A172 (cell line): ENCODE results near the gene CYP20A1. TPM values are rescaled to one million over a fixed set of nuclear protein-coding genes. Genes with fewer than 3 reads are reported as not detected.
"Not testable (repeated sequence)": the region's sequence is repeated elsewhere in the genome, so short reads cannot be mapped to it uniquely, and the experiment has no call there.

Experiments
- DNase-seq: peaks from one replicate; pipeline ENCODE4 v3.0.0-alpha.2; 2015; ENCODE audit warnings: low spot score
- total RNA-seq: library from RNA; depleted of rRNA; stranded (reverse); fragments of >200 nt; shearing (Covaris generic); gene quantifications from 2 replicates; pipeline ENCODE4 v1.2.3, GENCODE V29; 2014; rRNA removed

Gene CYP20A1
- total RNA-seq = 20.8 and 23.1 TPM in 2 replicates

- DNase-seq = peak; percentile 90
Measured at GRCh38 chr2:203238704-203239526, at the start of gene CYP20A1. Gene CYP20A1 (plus strand): TSS chr2:203239018. CDS start chr2:203239063, 45 bp downstream.

GRCh38 chr2:203190547-203190946 lies 48.3 kb upstream of the CYP20A1 start:
- not testable (repeated sequence) for DNase-seq

GRCh38 chr2:203191026-203191425 lies 47.8 kb upstream of the CYP20A1 start:
- DNase-seq = not testable (repeated sequence)

GRCh38 chr2:203191961-203192360 lies 46.9 kb upstream of the CYP20A1 start:
- no peak for DNase-seq

GRCh38 chr2:203195331-203196036 lies 43.3 kb upstream of the CYP20A1 start:
- DNase-seq = peak; percentile 23

DNA sequence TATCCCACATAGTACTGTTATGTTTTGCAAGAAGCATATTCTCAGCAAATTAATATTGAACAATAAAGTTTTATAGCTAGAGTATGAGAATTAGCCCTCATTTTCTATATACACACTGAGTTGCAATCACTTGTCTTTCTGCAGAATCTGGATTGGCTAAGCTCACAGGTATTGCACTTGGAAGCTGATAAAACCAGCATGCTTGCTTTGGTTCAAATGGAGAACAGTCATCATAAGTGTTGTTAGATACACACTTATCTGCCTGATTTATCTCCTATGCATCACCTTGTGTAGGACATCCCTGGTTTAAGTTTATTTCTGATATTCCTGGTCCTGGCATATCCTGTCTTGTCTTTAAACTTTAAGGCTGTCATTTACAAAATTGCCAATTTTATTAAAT lies 38.0 kb upstream of the CYP20A1 start:
- DNase-seq = no peak

GRCh38 chr2:203201426-203201825 lies 37.4 kb upstream of the CYP20A1 start:
- no peak for DNase-seq

- DNase-seq = no peak
Measured at GRCh38 chr2:203209538-203209937, 29.3 kb upstream of the CYP20A1 start.

GRCh38 chr2:203225423-203226039 lies 13.3 kb upstream of the CYP20A1 start:
- DNase-seq = peak; percentile 13

- not testable (repeated sequence) for DNase-seq
Measured at GRCh38 chr2:203229674-203230073, 9.1 kb upstream of the CYP20A1 start.

- DNase-seq = no peak
Measured at GRCh38 chr2:203237346-203238238, 1.2 kb upstream of the CYP20A1 start.

DNA sequence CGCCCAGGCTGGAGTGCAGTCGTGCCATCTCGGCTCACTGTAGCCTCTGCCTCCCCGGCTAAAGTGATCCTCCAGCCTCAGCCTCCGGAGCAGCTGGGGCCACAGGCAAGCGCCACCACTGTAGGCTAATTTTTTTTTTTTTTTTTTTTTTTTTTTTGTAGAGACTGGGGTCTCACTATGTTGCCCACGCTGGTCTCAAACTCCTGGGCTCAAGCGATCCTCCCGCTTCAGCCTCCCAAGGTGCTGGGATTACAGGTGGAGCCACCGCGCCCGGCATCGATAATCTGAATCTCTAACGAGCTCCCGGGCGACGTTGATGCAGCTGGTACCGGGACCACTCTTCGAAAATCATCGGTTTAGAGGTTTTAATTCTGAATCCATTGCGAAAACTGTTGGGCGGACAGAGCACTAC lies 520 bp upstream of the CYP20A1 start:
- DNase-seq = no peak

DNA sequence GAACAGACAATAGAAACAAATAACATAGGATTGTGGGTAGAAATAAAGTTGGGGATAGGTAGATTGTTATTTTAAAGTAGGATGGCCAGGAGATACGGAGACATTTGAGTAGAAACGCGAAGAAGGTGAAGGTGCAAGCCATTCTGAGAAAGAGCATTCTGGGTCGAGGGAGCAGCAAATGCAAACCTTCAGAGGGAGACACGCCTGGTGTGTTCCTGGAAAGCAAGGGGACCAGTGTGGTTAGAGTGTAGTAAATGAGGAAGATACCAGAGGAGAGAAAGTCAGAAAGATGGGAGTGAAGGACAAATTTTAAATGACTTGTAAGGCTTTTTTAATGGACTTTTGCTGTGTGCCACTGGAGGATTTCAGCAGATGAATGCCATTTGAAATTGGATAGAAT lies 1.7 kb downstream of the CYP20A1 start:
- no peak for DNase-seq

DNA sequence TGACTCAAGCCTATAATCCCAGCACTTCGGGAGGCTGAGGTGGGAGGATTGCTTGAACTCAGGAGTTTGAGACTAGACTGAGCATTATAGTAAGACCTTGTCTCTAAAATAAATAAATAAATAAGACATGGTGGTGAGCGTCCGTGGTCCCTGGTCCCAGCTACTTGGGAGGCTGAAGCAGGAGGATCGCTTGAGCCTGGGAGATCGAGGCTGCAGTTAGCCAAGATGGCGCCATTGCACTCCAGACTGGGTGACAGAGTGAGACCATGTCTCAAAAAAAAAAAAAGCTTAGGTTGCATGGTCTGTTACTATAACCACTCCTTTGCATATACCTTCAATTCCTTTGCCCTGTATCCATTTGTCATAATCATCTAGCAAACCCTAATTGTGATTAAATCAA lies 3.7 kb downstream of the CYP20A1 start:
- no peak for DNase-seq

GRCh38 chr2:203246646-203247045 lies 7.8 kb downstream of the CYP20A1 start:
- DNase-seq = no peak

- no peak for DNase-seq
Measured at GRCh38 chr2:203252818-203253217, 14.0 kb downstream of the CYP20A1 start.

- DNase-seq = not testable (repeated sequence)
Measured at GRCh38 chr2:203253422-203254095, 14.7 kb downstream of the CYP20A1 start.

- DNase-seq = no peak
Measured at GRCh38 chr2:203261326-203262159, 22.7 kb downstream of the CYP20A1 start.

- no peak for DNase-seq
Measured at GRCh38 chr2:203279288-203279687, 40.5 kb downstream of the CYP20A1 start.
